ENCODE data around the gene STUM. TPM values are rescaled to one million over a fixed set of nuclear protein-coding genes. Genes with fewer than 3 reads are reported as not detected.
"Not testable (repeated sequence)": the region's sequence is repeated elsewhere in the genome, so short reads cannot be mapped to it uniquely, and the experiment has no call there.

Gene STUM
- total RNA-seq, 2 experiments from 2014 or later = not detected

DNA sequence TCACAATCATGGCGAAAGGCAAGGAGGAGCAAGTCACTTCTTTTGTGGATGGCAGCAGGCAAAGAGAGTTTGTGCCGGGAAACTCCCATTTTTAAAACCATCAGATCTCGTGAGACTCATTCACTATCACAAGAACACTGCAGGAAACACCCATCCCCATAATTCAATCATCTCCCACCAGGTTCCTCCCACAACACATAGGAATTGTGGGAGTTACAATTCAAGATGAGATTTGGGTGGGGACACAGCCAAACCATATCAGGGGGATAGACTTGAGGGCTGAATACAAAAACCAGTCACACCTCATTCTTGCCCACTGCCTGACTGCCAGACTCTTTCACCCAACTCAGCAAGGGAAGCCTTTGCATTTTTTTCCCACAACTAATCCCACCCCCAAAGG is 50.4 kb downstream of the STUM start:
- H3K9me3 Mint-ChIP-seq, H3K4me3 Mint-ChIP-seq, H3K36me3 Mint-ChIP-seq, H3K4me1 Mint-ChIP-seq, H3K27ac Mint-ChIP-seq, DNase-seq, H3K27me3 Mint-ChIP-seq: not testable (repeated sequence)

- H3K27me3 Mint-ChIP-seq = no peaks in the 10 kb centered on the region
- peaks cover 2% of the 10 kb centered on the region for H3K9me3 Mint-ChIP-seq
- DNase-seq = no peak
- no peak overlapping the region for H3K4me3 Mint-ChIP-seq
- no peaks in the 10 kb centered on the region for H3K4me1 Mint-ChIP-seq
- H3K27ac Mint-ChIP-seq = no peak overlapping the region
- H3K36me3 Mint-ChIP-seq = peaks cover 1% of the 10 kb centered on the region
Measured at GRCh38 chr1:226599636-226600238, 51.2 kb downstream of the STUM start.

DNA sequence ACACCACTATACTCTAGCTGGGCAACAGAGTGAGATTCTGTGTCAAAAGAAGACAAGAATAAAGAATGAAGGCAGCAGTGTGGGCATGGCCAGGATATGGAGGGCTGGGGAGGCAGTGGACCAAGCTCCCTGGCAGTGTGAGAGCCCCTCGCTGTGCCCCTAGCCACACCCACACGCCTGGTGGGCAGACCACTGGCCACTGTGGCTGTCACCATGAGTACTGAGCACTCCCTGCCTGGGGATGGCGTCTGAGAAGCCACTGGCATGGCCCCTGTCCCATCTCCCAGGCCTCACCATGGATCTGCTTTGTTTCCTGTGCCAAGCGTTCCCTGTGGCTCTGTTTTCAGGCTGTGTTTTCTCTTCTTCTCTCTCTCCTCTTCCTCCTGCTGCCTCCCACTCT is 51.7 kb downstream of the STUM start:
- H3K4me3 Mint-ChIP-seq = no peak overlapping the region
- H3K27ac Mint-ChIP-seq = no peak overlapping the region
- peaks cover 2% of the 10 kb centered on the region for H3K9me3 Mint-ChIP-seq
- H3K36me3 Mint-ChIP-seq = peaks cover 1% of the 10 kb centered on the region
- no peak for DNase-seq
- H3K4me1 Mint-ChIP-seq = no peaks in the 10 kb centered on the region
- no peaks in the 10 kb centered on the region for H3K27me3 Mint-ChIP-seq

DNA sequence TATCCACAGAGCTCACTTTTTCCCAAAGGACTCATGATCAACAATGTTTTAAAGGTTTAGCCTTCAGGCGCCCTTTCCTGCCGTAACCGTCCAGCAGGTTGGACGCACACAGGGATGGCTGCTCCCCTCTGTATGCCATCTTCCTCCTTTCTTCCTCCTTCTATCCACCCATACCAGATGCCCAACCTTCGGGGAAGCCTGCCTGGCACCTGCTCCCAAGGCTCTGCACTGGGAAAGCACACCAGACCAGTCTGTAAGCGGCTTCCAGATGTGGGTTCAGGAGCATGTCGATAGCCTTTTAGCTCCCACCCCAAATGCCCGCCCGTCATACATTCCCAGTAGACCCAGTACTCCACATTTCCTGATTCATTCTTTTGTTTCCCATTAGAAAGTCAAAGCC is 52.9 kb downstream of the STUM start:
- no peaks in the 10 kb centered on the region for H3K36me3 Mint-ChIP-seq
- no peak overlapping the region for H3K4me3 Mint-ChIP-seq
- H3K9me3 Mint-ChIP-seq = no peaks in the 10 kb centered on the region
- no peaks in the 10 kb centered on the region for H3K4me1 Mint-ChIP-seq
- no peaks in the 10 kb centered on the region for H3K27me3 Mint-ChIP-seq
- H3K27ac Mint-ChIP-seq = no peak overlapping the region
- no peak for DNase-seq

- no peaks in the 10 kb centered on the region for H3K36me3 Mint-ChIP-seq
- H3K4me1 Mint-ChIP-seq = no peaks in the 10 kb centered on the region
- no peak overlapping the region for H3K4me3 Mint-ChIP-seq
- no peaks in the 10 kb centered on the region for H3K9me3 Mint-ChIP-seq
- no peak for DNase-seq
- no peak overlapping the region for H3K27ac Mint-ChIP-seq
- H3K27me3 Mint-ChIP-seq = no peaks in the 10 kb centered on the region
Measured at GRCh38 chr1:226602186-226603021, 53.8 kb downstream of the STUM start.

GRCh38 chr1:226603022-226603857 is 54.7 kb downstream of the STUM start:
- no peaks in the 10 kb centered on the region for H3K27me3 Mint-ChIP-seq
- H3K4me1 Mint-ChIP-seq = no peaks in the 10 kb centered on the region
- no peak overlapping the region for H3K27ac Mint-ChIP-seq
- no peaks in the 10 kb centered on the region for H3K9me3 Mint-ChIP-seq
- DNase-seq = no peak
- no peaks in the 10 kb centered on the region for H3K36me3 Mint-ChIP-seq
- no peak overlapping the region for H3K4me3 Mint-ChIP-seq

DNA sequence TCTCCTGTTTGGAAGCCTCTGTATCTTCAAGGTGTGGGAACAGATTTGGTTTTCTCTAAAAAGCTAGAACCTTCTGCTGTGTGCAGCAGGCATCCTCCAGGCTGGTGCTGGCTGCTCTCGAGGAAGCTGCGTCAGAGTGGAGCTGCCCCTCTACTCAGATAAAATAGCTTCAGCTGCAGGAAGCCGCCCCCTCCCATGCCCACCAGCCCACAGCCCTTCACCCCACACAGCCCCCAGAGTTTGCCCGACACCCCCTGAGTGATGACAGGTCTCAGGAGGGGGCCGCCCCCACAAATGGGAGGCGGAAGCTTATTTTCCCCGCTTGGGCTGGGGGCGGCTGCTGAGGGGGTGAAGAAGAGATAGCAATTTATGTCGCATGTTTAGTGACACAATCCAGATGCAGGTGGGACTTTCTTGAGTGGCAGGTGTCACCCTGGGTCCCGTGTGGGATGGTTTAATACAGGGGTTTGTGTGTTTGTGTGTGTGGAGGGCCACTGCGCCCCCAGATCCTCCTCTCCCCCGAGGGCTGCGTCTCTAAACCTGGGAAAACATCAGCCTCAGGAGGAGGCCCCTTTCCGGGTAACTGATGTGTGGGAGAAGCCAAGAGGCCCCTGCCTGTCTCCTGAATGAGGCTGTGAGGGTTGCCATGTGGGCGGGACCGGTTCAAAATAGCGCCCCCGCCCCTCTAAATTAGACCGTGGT is 55.4 kb downstream of the STUM start:
- no peak overlapping the region for H3K27ac Mint-ChIP-seq
- no peaks in the 10 kb centered on the region for H3K27me3 Mint-ChIP-seq
- DNase-seq = no peak
- H3K36me3 Mint-ChIP-seq = no peaks in the 10 kb centered on the region
- H3K4me3 Mint-ChIP-seq = no peak overlapping the region
- H3K4me1 Mint-ChIP-seq = no peaks in the 10 kb centered on the region
- no peaks in the 10 kb centered on the region for H3K9me3 Mint-ChIP-seq

GRCh38 chr1:226604560-226605317 is 56.2 kb downstream of the STUM start:
- H3K27me3 Mint-ChIP-seq = peaks cover 4% of the 10 kb centered on the region
- no peak overlapping the region for H3K27ac Mint-ChIP-seq
- no peaks in the 10 kb centered on the region for H3K36me3 Mint-ChIP-seq
- no peak overlapping the region for H3K4me3 Mint-ChIP-seq
- DNase-seq = no peak
- no peaks in the 10 kb centered on the region for H3K9me3 Mint-ChIP-seq
- H3K4me1 Mint-ChIP-seq = no peaks in the 10 kb centered on the region

- DNase-seq = no peak
- Mint-ChIP-seq H3K27ac (no peak overlapping the region), H3K4me1 (no peaks in the 10 kb centered on the region), H3K4me3 (no peak overlapping the region), H3K27me3 (peaks cover 4% of the 10 kb centered on the region), H3K9me3 (no peaks in the 10 kb centered on the region), H3K36me3 (no peaks in the 10 kb centered on the region)
Measured at GRCh38 chr1:226605318-226605950, 56.9 kb downstream of the STUM start.

DNA sequence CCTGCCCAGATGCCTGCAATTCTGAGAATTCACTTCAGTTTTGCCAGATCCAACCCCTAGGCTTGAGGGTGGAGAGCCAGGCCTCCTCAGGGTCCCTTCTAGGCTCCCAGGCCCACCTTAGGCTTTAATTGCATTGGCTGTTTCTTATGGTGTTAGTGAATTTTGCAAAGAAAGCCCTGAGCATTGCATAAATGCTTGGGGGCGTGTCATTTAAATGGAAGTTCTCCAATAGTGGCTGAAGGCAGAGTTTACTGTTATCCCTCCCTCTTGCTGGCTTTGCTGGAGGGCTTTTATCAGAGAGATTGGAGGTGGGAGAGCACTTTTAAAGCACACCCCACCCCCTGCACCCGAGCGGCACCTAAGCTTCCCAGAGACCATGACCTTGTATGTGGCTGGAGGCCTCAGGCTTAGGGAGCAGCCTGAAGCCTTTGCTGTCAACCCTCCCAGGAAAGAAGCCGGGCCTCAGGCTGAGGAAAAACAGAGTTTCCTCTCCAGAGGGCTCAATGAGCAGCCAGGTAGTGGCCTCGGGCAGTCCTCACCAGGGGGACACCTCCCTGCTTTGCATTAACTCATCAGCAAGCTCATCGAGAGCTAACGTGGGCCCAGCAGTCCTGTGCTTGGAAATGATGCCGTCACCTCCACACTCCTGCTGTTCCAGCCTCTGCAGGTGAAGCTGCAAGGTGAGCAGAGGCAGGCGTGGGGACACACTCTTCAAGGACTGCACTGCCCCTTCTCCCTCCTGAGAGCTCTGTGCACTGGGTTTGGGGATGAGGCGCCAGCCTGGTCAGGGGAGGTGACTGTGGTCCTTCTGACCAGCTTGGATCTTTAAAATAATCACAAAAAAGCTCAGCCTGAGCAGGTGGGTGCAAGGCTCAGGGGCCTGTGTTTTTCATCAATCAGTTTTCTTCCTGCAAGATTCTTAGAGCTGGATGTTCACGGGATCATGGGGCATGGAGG is 58.0 kb downstream of the STUM start:
- H3K27ac Mint-ChIP-seq = no peak overlapping the region
- no peak for DNase-seq
- H3K4me1 Mint-ChIP-seq = no peaks in the 10 kb centered on the region
- no peak overlapping the region for H3K4me3 Mint-ChIP-seq
- no peaks in the 10 kb centered on the region for H3K9me3 Mint-ChIP-seq
- peaks cover 4% of the 10 kb centered on the region for H3K27me3 Mint-ChIP-seq
- no peaks in the 10 kb centered on the region for H3K36me3 Mint-ChIP-seq

DNA sequence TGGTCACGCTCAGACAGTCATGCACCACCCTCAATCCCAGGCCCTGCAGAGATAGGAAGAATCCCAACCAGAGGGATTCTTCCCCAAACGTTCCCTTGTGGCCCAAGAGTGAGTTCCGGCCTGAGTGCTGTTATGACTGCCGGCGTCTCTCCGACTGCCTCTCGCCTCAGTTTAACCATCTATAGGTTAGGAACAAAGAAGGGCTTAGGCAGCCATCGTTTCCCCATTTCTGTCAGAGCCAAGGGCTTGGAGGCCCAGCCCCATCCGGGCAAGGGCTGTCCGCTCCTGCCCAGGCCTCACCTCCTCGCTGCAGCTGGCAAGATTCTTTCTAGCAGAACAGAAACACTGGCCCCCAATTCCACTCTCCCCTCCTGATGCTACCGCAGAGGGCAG is 58.7 kb downstream of the STUM start:
- Mint-ChIP-seq H3K27ac (no peak overlapping the region), H3K4me1 (no peaks in the 10 kb centered on the region), H3K27me3 (peaks cover 4% of the 10 kb centered on the region), H3K4me3 (no peak overlapping the region), H3K9me3 (no peaks in the 10 kb centered on the region), H3K36me3 (no peaks in the 10 kb centered on the region)
- DNase-seq = no peak

DNA sequence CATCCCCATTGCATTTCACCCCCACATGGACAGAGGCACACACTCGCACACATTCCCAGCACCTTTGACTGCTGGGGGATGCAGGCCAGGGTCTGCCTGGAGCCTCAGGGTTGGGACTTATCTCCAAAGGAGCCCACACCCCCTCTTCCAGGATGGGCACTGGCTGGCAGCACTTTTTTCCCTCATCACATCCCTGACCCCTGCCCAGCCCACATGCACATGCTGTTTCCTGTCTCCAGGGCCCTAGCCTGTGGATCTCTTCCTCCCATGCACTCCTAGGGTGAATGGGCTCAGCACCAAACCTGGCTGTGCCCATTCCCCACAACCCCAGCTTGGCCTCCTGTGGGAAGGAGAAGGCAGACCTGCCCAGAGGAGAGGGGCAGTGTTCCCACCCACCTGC is 59.3 kb downstream of the STUM start:
- no peak for DNase-seq
- Mint-ChIP-seq H3K4me1 (no peaks in the 10 kb centered on the region), H3K4me3 (no peak overlapping the region), H3K36me3 (no peaks in the 10 kb centered on the region), H3K9me3 (no peaks in the 10 kb centered on the region), H3K27me3 (peaks cover 4% of the 10 kb centered on the region), H3K27ac (no peak overlapping the region)

Data from activated naive CD8-positive, alpha-beta T cell treated with anti-CD3 and anti-CD28 coated beads for 36 hours (primary cell).